Epidermal melanocyte (primary cell): ENCODE measurements around the gene LIPT2.

Experiments used
- DNase-seq: peaks from one replicate; pipeline ENCODE4 v3.0.0; 2011; ENCODE audit warnings: low spot score; ENCODE audit not compliant: insufficient read length

LIPT2 gene

DNA sequence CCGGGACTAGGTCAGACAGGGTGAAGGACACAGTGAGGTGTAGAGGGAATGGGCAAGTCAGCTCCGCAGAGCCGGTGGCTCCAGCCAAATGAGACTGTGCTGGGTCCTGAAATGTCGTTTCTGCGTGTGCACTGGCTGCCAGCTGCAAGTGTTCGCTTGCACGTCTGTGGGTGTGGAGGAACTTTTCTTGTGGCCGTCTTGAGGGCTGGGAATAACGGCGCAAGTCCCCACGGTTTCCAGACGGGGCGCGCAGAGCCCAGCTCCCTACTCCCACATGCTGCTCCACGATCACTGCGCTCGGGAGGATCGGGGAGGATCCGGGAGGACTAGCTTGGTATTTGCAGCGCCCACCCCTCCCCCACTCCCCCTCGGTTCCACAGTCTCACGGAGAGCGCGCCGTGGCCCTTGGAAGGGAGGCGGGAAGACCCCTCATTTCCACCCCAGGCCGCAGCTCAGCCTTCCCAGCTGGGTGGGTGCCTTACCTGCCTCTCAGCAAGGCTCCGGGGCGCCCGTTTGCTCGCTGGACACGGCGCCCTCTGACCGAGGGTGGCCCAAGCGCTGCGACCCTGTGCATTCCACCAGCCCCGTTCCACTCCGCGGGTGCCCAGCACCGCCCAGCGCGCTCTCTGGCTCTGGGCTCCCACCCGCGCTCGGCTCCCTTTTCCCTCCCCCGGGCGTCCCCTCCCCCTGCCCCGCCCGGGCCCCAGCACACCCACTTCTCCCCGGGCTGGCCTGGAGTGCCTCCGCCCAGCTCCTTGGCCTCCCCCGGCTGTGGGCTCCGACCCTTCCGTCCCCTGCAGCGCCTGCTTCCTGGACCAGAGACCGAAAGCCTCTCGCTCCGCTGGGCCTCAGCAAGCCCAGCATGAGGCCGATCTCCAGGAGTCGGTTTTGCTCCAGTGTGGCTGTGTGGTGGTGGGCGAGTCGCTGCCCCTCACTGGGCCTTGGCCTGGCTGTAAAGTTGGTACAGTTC lies 26.3 kb downstream of the LIPT2 start, which contains the start of gene KCNE3:
TSS of gene KCNE3 (minus strand) at position 634 of the 970 bp plus-strand sequence. CDS start 9,986 bp downstream, outside the sequence.
- no peak for DNase-seq

DNA sequence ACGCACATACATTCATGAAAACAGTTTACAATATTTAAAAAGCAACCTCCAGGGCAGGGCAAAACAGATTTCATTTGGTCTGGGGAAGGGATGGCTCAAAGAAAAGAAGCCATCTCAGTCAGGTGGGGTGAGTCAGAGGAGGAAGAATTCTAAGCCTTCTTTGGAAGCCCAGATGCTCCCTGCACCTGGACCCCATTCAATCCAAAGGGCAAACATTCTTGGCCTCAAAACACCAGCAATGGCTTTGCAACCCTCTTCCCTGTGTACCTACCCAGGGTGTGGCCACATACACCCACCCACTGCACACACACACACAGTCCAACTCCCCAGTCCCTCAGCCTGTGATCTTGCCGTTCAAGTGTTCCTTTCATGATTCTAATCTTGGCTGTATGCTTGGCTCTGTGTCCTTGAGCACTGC lies 28.2 kb downstream of the LIPT2 start:
- DNase-seq = no peak

DNA sequence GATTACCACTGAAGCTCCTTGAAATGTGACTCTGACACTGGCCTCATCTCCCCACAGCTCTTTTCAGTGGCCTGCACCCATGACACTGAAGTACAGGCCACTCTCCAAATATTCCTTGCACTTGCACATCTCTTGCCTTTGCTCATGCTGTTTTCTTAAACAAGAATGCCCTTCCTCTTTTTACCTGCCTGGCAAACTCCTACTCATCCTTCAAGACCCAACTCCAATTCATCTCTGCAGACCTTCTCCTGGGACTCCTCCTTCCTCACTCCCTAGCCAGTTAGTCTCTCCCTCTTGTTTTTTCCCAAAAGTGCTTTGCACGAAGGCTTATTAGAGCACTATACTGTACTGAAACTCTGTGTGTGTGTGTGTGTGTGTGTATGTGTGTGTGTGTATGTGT lies 28.8 kb downstream of the LIPT2 start:
- no peak for DNase-seq

DNA sequence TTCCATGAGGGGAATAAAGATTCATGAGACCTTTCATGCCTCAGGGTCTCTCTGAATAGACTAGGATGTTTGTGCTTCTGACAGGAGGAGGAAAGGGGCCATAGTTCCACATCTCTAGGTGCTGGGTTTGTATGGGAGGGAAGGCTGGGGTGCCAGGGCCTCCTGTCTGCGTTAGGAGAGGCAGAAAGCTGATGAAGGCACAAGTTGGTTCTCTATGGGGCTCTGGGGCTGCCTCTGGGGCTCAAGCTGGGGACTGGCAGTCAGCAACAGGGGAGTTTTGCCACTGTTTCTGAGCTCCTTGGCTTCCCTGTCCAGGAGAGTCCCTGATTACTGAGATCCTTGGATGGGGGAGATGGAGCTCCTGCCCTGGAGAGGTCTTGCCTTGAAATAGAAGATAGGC lies 30.3 kb downstream of the LIPT2 start:
- no peak for DNase-seq

DNA sequence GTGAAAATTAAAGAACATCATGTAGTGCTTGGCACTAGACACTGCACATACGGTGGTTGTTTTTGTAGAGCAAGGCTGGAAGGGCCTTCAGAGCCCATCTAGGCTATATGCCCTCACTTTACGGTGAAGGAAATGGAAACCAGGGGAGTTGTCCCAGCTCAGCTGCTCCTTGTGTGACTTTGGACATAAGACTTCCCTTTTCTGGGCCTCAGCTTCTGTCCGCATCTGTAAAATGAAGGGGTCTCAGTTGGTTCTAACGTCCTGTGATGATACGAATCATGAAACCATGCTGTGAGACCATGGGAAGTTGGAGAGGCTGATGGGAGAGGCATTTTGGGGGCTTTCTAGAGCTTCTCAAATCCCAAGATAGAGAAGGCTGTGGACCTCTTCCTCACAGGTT lies 30.9 kb downstream of the LIPT2 start:
- no peak for DNase-seq

DNA sequence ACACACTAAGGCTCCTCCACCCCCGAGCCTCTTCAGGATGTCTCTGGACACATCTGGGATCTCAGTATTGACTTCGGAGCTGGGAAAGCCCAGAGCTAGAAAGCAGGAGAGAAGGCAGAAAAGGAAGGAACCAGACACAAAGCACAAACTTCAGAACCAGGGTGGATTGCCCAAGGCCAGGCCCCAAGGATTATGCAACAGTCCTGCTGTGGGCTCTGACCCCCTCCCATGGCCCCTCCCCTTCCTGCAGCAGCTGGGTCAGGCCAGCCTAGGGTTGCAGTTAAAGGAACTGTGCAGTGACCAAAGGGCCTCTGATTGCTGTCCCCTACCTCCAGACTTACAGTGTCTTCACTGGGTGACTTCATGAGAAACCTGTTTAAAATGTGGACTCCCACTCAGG lies 31.5 kb downstream of the LIPT2 start:
- peak; percentile 43 for DNase-seq

DNA sequence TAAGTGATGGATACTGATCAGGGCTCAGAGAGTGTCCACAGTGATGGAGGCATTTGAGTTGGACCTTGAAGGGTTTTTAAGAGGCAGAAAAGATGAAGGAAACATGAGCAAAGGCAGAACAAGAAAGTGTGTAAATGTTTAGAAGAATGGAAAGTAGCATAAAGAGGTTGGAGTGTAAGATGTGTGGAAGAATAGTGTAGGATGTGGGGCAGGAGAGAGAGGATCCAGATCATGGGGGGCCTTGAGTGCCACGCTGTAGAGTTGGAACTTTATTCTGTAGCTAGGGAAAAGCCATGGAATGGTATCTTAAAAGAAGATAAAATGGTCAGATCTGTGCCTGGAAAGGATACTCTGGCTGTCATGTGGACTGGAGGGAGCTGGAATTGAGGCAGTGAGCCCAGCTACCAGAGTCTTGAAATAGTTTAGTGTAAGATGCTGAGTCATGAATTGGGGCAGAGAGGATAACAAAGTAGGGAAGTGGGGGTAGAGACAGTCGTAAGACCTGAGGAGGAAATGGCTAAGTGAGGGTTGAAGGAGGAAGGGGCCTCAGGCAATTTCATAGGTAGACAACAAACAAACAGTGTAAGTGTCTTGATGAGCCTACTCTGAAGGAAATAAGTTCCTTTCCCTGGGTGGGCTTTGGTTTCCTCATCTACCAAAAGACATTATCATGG lies 32.9 kb downstream of the LIPT2 start:
- no peak for DNase-seq

DNA sequence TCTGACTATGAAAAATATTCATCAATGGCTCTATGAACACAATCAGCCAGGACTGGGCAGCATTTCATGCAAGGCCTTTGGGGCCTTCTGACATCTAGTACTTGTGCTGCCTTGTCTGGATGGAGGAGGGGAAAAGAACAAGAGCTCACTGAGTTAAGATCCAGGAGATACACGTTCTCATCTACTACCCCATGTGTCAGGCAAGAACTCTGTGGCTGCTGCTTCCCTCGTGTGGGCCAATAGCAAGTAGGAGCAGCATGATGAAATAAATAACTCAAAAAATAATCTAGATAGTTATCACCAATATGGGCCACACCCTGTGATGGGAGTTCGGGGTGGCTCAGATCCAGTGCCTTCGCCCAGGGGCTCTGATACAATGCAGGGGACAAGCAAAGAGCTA lies 33.5 kb downstream of the LIPT2 start:
- DNase-seq = no peak

DNA sequence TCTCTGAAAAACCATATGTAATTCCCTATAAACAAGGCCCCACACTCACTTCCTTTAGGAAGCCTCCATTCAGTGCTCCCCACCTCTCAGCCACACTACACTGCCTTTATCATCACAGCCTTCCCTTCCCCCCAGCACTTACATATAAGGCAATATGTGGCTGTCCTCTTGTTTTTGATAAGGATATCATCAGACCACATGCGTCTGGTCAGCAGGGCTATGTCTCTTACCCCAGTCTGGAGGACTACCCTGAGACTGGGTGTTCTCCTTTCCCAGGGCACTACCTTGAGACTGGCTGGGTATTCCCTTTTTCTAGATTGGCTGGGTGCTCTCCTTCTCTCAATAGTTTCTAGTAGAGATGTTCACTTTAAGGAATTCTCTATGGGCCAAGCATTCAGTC lies 33.9 kb downstream of the LIPT2 start:
- no peak for DNase-seq

DNA sequence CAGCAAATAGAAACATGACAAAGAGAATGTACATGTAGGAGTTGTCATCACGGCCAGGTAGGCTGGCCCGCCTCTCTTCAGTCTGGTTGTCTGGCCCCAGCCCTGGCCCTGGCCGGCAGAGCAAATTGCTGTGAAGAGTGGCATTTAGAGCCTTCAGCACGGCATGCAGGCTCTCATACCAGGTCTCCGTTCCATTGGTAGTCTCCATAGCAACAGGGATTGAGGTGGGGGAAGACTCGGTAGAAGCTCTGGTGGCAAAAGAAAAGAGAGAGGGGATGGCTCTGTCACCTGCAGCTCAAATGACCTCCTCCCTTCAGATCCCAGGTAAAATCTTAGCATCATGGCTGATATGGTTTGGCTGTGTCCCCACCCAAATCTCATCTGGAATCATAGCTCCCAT lies 36.2 kb downstream of the LIPT2 start:
- no peak for DNase-seq

DNA sequence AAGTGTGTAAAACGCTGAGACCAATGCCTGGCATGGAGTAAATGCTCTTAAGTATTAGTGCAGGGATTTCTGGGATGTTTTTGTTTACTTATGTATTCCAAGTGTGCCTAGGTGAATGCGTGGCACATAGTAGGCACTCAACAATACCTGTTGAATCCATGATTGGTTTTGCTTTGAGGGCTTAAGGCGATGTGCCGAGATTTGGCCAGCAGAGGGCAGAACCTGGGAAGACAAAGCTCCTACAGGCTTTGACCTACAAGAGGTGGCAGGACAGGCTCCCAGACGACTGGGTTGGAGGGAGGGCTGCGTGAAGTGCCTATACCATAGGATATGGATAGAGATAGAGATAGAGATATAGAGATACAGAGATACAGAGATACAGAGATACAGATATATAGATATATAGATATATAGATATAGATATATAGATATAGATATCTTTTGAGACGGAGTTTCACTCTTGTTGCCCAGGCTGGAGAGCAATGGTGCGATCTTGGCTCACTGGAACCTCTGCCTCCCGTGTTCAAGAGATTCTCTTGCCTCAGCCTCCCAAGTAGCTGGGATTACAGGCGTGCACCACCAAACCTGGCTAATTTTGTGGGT lies 40.0 kb downstream of the LIPT2 start:
- DNase-seq = peak; percentile 52

DNA sequence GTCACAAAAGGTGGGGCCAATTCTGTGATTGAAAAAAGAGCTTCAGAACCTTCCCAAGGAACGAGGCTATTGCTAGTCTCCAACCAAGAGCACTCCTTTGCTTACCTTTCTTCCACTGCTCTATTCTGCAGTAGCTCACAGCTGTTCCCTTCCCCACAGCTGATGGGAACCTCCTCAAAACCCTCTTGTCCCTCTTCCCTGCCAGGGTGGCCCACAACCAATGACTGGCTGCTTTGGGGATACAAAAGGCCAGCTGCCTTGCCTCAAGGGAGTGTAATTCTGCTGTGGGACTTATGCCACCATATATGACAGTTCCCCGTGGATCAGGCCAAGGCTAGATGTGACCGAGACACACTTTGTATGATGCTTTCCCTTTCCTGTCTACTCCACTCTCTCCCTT lies 41.2 kb downstream of the LIPT2 start:
- DNase-seq = no peak

DNA sequence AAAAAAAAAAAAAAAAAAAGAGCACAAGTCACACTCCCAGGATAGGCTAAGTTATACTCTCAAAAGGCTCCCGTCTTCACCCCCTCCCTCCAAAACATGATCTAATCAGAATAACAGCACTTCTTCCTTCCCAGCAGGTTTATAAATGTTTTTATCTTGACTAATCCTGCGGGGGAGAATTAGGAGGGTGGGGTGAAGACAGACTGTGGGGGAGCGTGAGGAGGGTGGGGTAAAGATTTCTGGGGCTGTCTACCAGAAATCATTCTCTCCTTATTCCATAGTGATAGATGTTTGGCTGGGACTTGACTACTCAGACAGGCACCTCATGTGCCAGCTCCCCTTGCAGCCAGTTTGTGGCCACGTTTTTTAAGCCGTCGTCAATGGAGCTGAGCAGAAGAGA lies 43.2 kb downstream of the LIPT2 start:
- DNase-seq = no peak

DNA sequence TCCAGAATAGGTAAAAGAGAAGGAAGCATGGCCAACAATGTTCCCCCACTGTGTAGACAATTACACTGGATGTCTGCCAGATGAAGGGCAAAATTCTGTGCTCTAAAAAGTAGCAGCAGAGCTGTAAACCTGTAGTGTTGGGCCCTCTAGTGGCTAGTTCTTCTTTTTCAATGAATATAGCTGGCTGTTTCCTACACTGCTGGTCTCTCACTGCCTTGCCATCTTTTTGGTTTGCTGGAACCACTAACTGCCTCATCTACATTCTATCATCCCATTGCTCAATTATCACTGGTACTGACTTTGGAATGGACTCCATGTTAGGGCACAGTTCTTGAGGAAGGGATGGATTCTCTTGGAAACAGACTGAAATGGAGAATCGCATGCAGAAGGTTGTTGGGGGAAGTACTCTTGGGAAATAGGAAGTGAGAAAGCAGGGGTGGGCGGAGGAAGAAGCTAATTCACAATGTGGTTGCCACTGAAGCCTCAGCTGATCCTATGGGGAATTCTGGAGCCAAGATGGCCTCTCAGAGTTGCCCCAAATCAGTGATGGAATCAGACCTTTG lies 44.1 kb downstream of the LIPT2 start:
- peak; percentile 77 for DNase-seq

DNA sequence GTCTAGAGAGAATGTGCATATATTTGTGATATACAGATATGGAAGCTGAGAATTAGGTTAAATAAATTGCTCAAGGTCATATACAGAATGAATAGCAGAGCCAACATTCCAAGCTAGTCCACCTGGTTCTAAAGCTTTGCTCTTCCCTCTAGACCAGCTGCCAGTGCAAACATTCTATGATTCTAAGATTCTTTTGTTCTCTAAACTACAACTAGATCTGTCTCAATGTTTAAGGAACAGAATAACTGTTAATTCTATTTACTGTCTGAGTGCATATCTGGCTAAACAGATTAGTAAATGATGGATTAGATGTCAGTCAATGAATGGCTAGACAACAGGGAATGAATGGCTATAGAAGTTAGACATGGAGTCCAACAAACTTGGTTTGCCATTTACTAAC lies 45.8 kb downstream of the LIPT2 start:
- DNase-seq = no peak

DNA sequence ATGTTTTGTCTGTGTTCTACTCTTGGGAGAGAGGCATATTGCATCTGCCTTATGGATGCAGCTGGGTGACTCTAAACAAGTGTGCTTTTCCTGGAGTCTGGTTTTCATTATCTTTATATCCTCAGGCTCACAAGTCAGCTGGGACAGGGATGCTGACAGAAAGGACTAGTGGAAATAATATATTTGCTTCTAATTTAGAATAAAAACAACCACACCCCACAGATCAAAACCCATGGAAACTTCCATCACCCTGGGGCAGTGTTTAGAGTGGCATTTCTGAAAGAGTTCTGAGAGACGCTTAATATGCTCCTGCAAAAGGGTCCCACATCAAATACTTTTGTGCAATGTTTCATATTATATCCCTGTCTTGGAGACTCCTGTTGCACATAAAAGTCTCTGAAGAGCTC lies 47.0 kb downstream of the LIPT2 start:
- DNase-seq = no peak

DNA sequence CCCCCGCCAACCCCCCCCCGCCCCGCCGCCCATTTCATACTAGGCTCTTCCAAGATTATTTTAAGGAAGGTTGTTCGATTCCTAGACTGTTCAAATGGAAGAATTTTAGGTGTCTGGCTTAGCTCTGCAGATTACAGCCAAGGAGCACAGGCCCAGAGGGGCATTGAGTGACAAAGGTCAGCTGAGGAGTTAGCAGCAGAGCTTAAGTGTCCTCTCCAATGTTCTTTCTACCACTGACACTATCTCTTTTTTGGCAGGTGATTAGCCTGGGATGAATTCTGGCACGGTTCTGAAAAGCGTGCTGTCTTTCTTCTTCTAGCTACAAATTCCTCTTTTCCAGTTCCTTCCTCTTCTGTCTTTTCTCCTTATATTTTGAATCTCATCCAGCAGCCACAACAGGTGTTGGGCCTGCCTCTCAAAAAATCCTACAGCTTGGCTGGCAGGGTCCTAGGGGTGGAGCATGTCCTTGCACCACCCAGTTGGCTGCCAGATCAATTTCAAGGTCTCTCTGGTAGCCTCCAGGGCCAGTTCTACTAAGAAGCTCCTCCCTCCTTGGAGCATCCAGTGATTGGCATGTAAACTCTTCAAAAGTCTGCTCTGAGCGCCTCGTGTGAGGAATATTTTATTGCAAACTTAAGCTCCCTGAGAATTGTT lies 49.2 kb downstream of the LIPT2 start:
- DNase-seq = no peak

DNA sequence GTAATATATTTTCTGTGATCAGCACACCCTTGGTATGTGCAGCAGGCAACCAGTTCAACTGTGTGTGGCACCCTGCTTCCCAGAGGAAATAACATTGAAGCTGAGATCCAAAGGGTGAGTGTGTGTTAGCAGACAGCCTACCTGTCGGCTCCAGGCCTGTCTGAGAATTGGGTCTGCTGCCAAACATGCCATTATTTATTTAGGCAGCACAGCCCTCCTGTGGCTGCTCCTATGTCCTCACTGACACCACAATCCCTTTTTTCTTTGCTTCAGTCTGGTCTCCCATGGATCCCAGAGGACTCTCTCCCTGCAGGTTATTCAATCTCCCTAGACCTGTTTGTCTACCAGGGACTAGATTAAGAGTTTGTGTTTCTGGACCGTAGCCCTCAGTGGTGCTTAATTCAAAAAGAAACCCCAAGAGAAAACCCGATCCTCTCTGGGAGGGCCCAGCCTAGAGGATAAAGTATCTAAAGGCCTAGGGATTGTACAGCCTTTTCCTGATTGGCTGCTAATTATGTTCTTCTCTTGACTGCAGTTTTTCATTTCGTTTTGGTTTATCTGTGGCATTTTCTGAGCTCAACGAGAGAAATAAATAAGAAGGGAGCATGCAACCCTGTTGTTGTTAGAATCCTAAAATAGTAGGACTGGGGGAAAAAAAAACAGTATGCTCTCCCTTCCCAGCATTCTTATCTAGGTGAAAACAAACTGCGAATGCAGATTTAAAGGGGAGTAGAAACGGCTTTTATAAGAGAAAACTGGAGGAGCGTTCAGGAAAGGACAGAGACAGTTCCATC lies 50.3 kb downstream of the LIPT2 start:
- no peak for DNase-seq

DNA sequence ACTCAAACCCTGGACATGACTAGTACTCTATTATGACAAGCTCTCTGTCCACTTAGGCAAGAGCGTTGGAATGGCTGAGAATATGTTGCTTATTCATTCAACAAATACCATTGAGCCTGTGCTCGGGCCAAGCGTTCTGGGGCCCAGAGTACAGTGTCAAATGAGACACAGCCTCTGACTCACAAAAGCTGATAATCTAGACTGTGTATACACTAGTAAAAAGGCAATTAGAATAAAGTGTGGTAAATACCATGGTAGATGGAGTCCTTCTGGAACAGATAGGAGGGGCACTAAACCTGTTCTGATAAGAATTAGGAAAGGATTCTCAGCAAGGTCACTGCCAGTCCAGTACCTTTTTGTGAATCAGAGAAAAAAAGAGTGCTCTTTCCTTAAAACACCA lies 50.9 kb downstream of the LIPT2 start:
- no peak for DNase-seq
